LoVo (cell line): Measurements from ENCODE around the gene HOXB5.

Source experiments
- DNase-seq: peaks from one replicate; pipeline ENCODE4 v3.0.0-alpha.2; 2016; ENCODE audit warnings: low spot score

HOXB5 gene

DNA sequence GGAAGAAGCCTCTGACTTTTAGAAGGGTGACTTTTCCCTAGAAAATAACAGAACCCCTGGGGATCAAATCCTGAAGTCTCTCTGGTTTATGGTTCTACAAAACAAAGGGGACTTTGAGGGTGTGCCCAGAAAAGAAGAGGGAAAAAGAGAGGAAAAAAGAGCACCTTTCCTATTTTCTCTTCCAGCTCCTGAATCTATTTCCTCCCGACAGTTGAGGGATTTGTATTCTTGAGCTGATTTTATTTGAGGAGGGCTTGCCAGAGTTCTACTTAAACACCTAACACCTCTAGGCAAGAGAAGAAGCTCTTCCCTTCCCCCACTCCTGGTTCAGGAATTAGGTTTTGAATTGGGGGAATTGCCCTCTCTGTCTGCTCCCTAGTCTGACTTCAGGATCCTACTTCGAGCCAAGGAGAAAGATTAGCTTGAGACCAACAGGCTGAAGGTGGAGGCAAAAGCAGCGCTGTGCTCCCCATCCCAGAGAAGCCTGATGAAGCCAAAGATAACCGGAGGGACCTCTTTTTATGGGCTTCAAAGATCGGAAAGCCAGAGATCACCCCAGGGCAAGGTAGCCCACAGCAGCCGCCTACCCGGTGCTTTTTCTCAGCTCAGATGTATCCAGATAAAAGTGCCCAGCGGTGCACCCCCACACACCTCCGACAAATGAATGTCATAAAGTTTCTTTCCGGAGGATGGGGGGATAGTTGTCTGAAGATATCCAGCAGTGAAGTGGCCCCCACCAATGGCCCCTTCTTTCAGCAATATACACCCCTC lies 4.3 kb downstream of the HOXB5 start:
- DNase-seq: no peak

DNA sequence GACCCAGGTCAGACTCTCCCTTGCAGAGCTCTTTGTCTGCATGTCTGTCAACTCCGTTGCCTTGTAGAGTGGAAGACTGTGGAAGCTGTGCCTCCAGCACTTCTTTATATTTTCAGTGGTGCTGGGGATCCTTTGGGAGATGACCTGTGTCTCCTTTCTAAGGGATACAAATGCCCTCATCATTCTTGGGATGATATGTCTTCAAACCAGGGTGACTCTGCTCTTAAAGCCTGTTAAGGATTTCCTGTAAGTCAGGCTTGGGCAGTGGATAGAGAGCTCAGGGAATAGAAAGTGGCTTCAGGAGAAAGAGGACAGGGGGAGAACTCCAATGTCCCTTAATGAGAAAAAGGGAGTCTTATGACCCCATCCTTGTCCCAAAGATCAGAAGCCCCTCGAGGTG lies 5.1 kb downstream of the HOXB5 start:
- no peak for DNase-seq

GRCh38 chr17:48588074-48588415 lies 5.5 kb downstream of the HOXB5 start:
- no peak for DNase-seq

DNA sequence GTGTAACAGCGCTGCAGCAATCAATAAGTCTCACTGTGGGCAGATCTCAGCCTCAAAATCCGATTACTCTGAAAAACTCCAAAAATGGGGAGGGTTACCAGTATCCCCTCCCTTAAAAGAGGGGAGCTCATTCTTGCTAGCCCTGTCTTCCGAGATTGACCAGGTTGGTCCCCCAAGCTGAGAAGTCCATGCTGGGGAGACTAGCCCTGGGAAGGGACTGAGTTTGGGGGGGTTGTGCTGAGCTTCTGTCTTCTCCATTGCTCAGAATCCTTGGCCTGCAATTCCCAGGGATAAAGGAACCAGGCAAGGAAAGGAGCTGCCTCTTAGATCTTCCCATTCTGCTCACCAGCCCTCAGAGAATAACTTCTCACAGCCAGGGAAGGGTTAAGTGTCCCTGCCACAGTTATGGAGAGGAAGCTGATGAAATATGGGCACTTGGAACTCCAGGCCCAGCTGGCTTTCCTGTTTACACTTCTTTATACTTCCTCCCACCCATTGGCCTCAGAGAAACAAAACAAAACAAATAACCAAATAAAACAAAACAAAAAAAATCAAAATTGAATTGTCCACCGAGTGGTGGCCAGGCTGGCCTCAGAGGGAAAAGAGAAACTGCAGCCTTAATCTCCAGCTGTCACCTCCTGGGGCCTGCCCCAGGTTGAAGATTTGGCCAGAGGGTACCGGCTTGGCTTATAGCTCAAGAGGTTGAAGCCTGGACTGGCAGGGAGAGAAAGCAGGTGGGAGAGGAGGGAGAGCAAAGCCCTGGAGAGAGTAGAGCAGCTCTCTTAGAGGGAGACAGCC lies 6.1 kb downstream of the HOXB5 start:
- DNase-seq: no peak

- DNase-seq: no peak
These were observed 7.0 kb downstream of the HOXB5 start for GRCh38 chr17:48586355-48587258.

GRCh38 chr17:48584223-48584741 lies 9.3 kb downstream of the HOXB5 start:
- DNase-seq: no peak

DNA sequence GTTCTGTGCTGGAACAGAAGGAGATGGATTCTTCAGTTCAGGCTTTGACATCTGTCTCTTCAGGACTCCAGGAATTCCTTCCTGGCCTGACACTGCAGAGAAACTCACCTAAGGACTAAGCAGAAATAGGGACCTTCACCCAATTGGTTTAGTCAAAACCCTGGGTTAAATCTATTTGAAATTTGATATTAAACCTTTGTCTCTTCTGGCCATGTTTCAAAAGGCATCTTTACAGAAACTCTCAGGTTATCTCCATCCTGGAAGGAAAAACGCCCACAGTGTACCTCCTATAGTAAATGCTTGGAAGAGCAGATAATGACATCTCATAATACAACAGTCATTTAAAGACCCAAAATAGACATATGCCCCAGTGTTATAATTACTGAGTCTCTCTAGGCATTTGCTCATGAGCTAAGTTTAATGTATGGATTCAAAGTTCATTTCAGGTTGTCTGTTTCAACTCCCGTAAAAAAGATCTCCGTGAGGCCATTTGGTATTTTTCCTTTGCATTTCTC lies 9.8 kb downstream of the HOXB5 start:
- no peak for DNase-seq

DNA sequence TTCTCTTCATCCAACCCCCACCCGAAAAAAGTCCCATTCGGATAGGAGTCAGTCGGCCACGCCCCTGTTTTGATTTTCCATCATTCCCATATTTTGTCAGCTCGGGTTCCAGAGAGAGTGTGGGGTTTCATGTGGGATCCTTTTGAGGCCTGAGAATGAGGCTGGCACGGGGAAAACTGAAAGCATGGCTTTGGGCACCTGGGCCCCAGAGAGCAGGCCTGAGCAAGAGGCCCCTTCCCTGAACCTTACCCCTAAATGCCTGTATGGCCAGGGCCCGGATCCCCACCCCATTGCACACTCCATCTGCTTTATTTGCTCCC lies 10.9 kb downstream of the HOXB5 start:
- DNase-seq: no peak

- DNase-seq: no peak
These were observed 13.6 kb downstream of the HOXB5 start for GRCh38 chr17:48579760-48580554.

DNA sequence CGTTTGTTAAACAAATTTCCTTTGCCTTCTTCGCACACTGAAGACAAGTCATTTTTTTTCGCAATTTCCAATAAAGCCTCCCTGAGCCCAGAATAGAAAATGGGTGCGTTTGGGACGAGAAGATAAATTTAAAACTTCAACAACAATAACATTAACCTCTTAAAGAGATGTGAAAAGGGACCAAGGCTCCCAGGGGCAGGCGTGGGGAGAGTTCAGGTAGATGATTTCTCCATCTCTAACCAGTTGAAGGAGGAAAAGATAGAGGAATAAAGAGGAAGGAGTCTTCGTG lies 14.2 kb downstream of the HOXB5 start:
- DNase-seq: no peak

- DNase-seq: no peak
These were observed 14.7 kb downstream of the HOXB5 start for GRCh38 chr17:48578616-48579470.

DNA sequence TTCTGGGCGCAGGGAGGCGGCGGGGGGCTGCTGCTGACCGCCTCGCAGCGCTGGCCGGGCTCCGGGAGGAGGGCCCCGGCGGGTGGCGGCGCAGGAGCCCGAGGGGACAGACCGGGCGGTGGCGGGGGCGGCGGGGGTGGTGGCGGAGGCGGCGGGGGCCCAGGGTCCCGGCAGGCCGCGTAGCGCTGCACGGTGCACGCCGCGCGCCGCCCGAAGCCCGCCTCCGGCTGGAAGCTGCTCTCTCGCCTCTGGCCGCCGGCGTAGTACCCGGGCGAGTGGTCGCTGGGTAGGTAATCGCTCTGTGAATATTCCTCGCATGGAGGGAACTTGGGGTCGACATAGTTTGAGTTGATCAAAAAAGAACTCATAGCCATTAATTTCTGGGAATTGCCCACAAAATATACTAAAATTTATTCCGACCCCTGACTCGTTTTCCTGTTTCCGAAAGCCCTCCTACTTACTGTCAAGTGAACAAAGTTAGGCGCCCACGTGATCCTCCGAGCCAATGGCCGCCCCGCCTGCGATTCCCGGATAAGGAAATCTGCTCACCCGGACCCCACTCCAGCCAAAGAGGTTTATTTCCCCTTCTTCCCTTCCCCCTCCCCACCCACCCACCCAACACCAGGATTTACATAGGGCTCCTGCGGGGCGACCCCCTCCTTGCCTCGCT lies 15.5 kb downstream of the HOXB5 start, which contains the start of gene HOXB4:
HOXB4 (minus strand) TSS at position 405 of the 670 bp plus-strand sequence; CDS start at position 374, 31 bp downstream.
- DNase-seq: no peak

DNA sequence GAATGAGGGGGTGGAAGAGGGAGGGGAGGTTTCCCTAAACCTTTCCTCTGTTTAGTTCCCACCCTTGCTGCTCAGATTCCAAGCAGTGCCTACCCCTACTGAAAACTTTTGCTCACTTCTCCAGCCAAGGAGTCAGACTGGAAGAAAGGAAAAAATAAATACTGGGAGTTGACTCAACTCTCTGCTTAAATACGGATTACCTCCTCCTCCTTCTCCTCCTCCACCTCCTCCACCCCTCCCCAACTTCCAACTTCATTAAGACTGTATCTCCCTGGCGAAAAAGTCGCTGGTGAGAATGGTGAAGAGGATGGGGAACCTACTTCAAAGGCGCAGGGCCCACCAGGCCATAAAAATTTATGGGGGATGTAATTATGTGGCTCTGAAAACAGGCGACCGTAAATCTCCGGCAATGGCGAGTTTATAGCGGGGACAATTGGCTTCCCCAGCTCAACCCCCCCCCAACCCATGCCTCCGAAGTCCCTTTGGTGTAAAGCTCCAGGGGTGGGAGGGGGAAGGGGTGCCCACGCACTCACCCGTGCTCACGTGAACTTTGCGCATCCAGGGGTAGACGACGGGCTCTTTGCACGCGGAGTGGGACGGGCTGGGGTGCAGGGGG lies 16.1 kb downstream of the HOXB5 start:
- peak; percentile 52 for DNase-seq

- no peak for DNase-seq
These were observed 16.9 kb downstream of the HOXB5 start for GRCh38 chr17:48576479-48577309.

DNA sequence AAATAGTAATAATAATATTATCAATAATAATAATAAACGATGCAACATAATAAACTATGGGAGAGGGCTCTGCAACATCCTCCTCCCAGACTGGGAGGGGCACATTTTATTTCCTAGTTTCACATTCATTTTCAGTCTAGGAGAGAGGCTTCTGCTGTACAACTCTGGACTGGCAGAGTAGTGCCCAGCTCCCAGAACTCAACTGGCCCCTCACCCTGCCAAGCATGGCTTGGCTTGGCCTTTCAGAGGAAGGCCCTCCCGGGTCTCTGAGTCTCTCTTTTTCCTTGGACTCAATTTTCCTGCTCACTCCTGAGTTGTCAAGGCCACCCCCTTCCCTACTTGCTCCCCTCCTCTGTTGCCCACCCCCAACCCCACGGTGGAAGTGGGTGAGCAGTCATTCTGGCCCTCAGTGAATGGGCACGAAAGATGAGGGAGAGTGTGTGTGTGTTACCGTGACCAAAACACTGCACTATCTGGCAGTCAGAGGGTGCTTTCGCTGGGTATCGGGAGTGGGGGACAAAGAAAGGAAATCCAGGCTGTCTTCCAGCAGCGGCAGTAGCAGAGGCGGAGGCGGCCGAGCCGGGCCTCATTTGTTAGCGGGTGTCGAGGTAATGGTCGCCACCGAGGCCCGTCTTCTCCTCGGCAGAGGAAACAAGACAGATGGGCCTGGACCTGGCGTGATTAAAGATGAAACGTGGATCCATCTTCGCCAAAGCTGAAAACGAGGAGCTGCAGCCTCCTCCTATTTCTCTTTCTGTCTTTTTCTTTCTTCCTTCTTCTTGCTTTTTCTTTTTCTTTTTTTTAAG lies 17.7 kb downstream of the HOXB5 start:
- DNase-seq: no peak

DNA sequence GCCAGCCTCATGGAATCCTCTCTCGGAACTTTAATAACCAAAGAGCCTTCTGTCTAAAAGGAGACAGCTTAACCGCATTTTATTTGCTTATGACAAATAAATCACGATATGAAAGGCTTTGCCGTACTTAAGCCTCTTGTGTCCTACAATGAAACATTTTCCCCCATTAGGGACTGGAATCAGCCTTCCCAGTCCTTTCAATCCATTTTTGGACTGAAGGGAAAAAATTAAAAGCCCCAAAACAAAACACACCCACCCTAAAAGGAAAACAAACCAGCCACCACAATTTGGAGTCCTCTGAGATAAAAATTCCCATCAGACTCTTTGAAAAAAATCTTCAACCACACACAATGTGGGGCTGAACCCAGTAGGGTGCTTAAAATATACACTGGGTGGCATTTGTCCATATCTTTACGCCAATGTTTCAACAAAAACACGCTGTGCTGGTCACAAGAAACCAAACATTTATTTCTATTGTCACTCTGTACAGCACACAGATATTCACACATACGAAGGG lies 18.5 kb downstream of the HOXB5 start:
- no peak for DNase-seq

- no peak for DNase-seq
These were observed 19.0 kb downstream of the HOXB5 start for GRCh38 chr17:48574505-48575065.
